Stimulated activated CD4-positive, alpha-beta T cell treated with anti-CD3 and anti-CD28 coated beads, Interleukin-1b, Interleukin-23, amount 100 ng/mL, for 4 hours (primary cell): ENCODE results near the gene FGD5.
"Not testable (repeated sequence)": the region's sequence is repeated elsewhere in the genome, so short reads cannot be mapped to it uniquely, and the experiment has no call there.

Experiments
- DNase-seq, 2 donors: peaks; one replicate each; pipeline ENCODE4 v3.0.0-alpha.2; 2020; ENCODE audit warnings: low read depth in 2 of 2

The FGD5 gene

DNA sequence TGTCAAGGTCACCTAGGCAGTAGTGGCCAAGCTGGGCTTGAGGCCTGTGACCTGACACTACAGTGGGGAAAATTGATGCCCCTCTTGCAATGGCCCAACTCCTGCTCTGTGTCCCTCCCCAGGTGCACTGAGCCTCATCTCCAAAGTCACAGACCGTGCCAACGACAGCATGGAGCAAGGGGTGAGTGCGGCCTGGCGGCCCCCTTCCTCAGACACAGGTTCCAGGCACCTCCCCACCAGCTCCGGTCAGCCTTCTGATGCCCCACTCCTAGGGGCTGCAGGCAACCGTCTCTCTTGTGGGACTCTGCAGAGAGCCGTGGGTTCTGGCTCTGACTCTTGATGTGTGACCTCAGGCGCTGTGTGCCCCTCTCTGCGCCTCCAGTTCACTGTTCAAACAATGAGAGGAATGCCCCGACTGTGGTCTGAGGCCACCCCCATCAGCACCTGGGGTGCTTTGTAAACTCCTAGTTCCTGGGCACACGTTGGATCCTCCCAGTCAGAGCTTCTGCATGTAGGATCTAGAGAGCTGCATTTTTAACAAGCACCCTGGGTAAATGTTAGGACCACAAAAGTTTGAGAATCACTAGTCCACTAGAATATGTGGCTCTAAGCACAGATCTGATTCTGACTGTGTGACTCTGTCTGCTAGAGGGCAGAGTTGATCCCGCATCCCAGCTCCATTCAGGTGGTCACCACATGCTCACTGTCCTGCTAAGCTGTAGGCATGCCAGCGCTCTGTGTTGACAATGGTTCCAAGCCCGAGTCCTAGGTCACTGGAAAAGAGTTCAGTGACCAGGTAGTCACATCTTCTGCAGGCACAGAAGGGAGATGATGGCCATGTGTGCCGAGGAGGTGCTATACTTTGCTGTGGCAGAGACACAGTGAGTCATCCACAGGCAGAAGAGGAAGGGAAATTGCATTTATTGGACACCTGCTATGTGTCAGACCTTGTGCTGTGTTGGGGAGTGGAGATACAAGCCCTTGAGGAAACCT is 82.4 kb downstream of the FGD5 start:
- DNase-seq, result no peak

DNA sequence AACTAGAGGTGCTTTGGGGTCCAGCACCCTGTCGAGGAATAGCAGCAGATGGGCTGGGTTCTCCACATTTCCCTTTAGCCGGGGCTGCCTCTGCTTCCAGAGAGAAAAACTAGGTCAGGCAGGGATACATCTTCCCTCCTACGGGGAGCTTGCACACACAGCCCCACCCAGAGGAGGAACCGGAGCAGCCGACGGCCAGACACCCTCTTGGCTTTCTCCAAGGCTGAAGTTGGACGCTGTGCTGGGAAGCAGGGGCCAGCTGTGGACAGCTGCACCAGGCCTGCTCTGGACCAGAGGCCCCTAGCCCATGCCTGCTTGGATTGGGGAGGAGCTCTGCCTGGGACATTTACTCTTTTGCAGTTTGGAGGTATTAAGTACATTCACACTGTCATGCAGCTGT is 84.0 kb downstream of the FGD5 start:
- DNase-seq, result no peak

DNA sequence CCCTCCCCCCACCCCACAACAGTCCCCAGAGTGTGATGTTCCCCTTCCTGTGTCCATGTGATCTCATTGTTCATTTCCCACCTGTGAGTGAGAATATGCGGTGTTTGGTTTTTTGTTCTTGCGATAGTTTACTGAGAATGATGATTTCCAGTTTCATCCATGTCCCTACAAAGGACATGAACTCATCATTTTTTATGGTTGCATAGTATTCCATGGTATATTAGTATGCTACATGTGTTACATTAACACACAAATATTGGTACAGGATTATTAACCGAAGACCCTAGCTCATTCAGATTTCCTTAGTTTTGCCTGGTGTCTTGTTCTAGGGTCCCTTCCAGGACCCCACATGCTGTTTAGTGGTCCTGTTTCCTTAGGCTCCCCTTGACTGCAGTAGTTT is 84.7 kb downstream of the FGD5 start:
- DNase-seq, result not testable (repeated sequence)

DNA sequence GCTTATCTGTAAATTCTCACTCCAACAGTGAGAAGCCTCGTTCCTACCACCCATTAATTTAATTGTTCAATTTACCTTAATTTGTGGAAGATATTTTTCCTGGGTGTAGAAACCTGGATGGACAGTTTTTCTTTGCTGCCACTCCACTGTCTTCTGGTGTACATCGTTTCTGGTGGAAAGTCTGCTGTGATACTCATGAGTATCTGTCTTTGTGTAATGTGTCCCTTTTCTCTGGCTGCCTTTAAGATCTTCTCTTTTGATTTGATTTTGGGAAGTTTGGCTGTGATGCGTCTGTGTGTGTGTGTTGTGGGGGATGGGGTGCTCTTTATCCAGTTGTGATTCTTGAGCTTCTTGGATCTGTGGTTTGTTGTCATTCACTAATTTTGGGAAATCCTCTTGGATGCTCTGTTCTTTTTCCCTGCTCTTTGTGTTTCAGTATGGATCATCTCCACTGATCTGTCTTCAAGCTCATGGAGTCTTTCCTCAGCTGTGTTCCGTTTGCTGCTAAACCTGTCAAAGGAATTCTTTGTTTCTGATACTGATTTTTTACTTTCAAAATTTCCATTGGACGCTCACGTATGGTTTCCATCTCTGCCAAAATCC is 86.4 kb downstream of the FGD5 start:
- no peak for DNase-seq

DNA sequence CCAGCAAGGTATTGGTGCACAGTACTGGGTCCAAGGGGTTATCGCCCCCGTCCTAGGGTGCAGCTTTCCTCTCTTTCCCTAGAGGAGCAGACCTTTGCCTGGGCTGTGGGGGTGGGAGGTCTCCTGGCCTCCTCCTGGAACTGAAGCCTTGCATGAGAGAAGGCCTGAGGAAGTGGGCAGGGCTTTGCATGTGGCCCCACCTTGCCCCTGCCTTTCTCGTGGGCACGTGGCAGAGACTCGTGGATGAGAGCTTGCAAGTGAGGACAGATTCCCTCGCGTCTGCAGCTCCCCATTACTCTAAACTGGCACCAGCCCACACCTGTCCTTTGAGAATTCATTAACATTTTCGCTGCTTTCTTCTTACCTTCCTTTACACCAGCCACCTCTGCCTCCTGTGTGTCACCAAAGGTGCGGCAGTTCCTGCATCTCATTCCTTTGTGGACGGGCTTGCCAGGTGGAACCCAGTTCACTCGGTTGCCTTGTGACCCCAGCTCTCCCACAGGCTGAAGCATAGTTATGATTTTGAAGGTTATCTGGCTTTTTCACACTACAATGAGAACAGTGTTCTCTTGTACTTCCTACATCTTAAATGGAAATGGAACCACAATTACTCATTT is 87.7 kb downstream of the FGD5 start:
- no peak for DNase-seq

DNA sequence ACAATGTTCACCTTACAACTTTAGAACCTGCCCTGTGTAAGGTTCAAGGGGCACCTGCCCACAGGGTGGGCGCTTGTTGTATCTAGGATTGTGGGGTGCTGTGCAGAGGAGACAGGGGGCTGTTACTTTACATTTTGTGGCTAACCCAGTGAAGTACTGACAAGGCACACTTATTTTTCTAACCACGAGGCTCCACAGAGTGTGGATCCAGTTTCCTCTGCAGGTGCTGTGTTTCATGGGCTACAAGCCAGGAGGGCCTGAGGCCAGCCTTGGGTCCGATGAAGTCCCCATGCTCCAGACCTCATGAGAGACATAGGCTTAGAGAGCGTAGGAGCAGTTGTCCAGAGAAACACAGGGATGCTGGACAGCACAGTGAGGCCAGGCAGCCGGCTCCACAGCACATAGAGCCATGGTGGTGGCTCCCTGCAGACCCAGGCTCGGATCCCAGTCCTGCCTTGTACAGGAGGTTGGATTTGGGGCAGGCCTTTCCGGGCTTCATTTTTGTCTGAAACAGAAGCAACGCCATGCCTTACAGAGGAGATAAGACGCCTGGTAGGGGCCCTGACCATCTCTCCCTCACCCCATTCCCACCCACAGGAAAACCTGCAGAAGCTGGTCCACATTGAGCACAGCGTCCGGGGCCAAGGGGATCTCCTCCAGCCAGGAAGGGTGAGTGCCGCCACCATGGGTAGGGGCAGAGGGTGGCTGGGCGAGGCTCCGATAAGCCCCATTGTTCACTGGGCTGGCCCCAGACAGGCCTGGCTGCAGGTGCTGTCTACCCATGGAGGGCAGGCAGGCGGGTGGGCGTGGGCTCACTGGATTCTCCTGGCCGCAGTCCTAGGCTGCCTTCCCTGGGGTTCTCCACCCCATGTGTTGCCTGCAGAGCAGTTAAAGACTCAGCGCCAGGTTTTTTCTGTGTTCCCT is 88.5 kb downstream of the FGD5 start:
- no peak for DNase-seq

DNA sequence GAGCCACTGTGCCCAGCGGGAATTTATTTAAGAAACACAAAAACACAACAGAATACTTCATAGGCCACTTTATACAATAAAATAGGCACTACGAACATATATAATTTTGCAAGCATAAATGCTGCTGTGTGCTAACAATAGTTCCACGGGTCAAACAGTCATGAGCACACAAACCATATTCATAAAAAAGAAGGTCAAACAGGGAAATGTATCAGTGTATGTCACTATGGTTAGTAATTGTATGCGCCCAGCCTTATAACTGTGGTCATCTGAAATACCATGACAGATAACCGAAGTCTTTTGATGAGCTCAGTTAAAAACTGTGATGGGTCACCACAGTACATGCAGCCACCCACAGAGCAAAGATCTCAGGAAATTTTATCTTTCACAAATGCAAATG is 90.5 kb downstream of the FGD5 start:
- no peak for DNase-seq

DNA sequence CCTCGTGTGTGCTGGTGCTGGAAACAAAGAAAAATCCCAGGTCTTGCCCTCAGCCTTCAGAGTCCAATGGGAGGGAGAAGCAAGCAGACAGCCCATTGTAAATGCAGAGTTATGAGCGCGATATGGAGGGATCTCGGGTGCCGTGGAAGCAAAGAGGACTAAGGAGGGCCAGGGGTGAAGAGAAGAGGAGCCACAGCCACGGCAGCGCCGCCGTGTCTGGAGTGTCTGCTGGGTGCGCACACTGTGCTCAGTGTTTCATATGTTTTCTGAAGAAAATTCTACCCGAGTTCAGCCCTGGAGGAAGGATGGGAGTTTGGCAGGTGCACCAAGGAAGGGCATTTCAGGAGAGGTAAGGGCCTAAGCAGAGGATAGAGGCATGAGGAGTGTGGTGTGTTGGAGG is 92.9 kb downstream of the FGD5 start:
- no peak for DNase-seq

DNA sequence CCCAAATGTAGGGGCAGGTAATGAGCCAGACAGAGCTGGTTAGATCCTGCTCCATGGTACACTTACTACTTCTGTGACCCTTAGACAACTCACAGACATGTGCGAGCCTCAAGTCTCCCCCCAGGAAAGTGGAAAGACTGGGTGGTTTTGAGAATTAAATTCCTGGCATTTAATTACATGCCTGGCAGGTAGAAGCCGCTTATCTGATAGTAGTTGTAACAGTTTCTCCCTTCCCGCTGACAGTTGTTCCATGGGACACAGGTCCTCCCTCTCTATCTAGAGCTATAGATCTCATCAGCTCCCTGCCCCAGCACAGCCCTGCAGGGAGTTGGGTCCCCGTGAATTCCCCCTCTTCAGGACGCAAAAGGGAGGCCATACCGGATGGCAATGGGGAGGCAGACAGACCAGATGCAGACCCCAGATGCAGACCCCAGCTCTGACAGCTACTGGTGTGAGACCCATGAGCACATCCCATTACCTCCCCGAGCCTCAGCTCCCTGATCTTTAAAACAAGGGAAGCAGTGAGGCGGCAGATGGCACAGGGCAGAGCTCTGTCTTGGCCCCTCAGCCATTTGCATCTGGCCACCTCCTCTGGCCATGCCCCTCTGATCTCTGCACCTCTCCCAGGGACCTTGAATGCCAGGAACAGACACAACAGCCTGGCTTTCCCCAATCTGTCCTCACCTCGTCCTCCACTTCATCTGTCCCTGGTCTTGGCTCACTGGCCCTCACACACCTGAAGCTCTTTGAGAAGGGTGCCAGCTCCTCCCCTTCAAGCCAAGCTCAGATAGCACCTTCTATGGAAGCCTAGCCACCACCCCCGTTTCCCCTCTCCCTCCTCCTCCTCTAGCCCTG is 94.5 kb downstream of the FGD5 start:
- no peak for DNase-seq

DNA sequence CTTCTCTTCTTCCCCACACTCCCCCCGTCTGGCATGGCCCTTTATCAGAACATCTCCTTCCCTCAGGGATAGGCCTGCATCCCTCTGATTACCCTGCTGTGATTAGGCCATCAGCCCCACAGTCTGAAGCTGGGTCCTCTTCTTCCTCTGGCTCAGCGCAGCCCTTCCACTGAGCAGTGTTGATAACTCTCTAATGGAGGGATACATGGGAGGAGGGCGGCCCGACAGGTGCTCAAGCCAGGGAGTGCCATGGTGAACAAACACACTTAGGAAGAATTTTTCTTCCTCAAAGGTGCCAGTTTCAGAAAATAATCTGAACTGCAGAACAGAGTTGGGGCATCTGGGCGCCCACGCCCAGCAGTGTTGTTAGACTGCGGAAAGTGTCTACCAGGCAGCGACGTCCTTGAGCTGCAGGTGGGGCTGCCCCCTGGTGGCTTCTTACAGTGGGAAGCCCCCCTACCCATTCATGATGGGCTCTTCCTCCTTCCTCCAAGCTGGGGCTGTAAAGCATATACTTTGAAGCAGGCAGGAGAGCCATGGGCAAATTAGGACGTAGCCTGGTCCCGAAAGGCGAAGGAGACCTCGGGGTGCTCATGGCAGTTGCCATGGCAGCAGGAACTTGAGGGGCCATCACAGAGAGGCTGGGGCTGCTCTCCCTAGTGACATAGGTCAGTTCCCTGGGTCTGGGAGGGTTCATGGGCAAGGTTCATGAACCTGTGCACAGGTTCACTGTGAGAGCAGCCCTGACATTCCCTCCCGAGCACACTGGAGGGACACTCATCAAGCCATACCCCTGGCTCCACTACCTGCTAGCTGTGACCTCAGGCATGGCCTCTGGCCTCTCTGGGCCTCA is 95.4 kb downstream of the FGD5 start:
- no peak for DNase-seq

DNA sequence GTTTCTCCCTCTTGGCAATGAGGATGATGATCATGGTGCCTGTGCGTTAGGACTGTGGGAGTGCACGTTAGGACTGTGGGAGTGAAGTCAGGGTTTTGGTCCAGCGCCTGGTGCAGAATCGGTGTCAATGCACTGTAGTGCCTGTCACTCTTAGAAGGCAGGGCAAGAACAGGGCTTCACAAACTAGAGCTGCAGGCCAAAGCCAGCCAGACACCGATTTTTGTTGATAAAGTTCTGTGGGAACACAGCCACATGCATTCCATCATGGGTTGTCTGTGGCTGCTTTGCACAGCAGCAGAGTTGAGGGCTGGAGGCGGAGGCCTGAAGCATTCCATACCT is 96.0 kb downstream of the FGD5 start:
- DNase-seq, result no peak

DNA sequence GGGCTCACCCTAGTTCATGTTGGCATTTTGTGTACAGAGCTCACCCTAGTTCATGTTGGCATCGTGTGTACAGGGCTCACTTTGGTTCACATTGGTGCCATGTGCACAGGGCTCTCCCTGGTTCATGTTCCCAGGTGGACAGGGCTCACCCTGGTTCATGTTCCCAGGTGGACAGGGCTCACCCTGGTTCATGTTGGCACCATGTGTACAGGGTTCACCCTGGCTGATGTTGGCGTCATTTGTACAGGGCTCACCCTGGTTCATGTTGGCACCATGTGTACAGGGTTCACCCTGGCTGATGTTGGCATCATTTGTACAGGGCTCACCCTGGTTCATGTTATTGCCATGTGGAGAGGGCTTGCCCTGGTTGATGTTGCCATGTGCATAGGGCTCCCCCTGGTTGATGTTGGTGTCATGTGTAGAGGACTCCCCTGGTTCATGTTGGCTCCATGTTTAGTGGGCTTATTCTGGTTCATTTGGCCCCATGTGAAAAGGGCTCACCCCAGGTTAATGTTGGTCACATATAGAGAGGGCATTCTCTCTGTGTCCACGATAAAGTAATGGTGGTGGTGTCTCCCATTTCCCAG is 97.0 kb downstream of the FGD5 start:
- DNase-seq, result no peak

DNA sequence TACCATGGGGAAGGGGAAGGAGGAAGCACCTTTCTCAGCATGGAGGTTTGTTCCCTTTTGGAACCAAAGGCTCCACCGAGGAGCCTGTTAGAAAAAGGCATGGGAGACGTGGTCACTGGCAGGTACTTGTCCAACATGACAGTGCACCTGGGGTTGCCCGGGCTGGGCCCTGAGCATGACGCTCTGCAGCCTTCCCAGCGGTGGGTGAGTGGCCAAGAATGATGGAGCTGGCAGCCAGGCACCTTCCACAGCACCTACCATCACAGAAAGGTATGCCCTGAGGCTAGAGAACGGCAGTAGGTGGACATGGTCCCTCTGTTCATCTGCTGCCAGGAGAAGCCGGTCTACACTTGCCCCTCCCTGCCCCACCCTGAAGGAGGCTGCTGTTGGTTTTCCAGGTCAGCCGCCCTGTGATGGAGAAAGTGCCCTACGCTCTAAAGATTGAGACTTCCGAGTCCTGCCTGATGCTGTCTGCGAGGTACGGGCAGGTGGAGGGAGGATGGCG is 99.6 kb downstream of the FGD5 start:
- DNase-seq, result no peak

DNA sequence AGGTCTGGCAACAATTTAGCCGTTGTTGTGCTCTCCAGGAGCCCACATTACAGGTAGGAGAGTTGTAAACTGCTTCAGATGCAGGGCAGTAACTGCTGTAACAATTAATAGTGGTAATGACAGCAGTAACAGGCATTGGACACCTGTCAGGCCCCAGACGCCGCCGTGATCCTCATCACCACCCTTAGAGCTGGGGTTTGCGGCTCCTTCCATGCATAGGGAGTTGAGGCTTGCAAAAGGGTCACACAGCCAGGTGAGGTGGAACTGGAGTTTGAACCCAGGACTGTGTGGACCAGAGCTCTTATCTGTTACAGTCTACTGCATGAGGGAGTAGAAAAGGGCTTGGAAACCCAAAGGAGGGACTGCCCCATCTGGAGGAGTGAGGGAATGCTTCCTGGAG is 101.8 kb downstream of the FGD5 start:
- no peak for DNase-seq

DNA sequence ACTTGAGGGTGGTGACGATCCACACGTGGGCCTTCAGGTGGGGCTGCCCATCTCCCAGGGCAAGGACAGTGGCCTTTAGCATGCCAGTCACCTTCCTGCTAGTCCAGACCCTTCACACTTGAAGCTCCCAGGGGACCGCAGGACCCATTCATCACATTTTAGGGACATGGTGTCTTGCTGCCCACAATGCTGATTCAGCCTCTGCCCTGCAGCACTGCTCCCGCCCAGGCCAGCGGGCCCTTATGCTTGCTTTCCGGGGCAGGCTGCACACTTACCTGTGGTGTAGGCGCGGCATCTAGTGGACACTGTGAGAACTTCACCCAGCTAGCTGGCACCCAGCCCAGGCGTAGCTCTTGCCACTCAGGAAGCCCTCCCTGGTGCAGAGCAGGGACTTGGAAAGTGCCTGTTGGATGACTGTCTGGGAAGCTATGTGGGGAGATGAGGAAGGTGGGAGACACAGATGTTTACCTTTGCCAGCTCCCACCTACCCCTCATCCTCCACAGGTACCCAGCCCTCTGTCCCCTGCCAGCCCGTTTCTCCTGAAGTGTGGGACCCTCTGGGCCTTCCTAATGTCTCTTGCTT is 102.4 kb downstream of the FGD5 start:
- peak; percentile 73 to 79 for DNase-seq

DNA sequence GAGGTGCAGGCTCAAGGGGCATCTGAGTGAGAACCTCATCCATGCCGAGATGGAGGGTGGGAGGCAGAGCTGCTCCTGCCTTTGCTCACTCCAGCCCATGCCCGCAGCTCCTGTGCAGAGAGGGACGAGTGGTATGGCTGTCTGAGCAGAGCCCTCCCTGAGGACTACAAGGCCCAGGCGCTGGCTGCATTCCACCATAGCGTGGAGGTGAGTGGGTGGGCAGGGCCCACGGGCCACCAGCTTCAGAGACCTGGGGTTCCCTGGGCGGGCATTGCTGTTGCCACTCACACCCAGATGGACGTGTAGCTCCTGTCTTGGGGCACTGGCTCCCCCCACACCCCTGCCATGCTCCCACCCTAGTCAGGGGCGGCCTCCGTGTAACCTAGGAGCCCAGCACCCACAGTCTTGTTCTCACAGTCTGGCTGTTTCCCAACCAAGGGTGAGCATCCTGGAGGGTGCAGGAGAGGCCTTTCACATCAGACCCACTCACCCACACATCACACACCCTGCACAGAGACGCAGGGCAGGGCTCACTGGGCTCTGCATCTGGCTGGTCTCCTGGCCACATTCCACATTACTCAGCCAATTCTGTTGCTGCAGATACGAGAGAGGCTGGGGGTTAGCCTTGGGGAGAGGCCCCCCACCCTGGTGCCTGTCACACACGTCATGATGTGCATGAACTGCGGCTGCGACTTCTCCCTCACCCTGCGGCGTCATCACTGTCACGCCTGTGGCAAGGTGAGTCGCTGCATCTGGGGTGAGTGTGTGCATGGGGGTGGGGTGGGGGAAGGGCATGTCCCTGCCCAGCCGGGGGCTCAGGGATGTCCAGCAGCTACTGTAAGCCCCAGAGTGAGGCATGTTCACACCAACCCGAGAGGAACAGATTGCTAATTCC is 103.3 kb downstream of the FGD5 start:
- no peak for DNase-seq

DNA sequence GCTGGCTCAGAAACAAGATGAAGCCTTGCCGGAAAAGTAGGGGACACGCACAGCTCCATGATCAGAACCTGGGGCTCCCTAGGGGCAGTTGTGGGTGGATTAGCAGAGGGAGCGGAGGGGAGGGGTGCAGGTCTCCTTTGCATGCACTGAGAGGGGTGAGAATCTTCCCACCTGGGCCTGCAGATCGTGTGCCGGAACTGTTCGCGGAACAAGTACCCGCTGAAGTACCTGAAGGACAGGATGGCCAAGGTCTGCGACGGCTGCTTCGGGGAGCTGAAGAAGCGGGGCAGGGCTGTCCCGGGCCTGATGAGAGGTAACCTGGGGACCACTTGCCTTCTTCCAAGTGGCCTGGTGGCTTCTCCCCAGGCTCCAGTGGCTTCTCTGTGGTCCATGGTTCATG is 104.1 kb downstream of the FGD5 start:
- no peak for DNase-seq

DNA sequence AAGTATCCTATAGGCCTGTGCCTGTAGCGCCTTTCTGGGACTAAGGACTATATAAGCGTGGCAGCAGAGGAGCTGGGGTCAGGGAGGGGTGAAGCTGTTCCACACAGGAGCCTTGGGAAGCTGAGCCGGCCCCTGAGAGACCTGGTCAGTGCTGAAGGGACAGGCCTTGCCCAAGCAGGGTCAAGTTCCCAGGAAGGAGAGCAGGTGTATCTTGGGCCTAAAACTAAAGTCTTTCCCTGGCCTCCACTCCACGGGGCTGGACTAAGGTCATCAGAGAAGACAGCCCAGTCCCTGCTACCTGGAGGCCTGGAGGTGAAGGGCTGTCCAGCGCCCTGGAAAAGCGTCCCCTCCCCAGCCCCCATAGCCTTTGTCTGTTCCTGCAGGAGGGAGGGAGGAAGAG is 104.7 kb downstream of the FGD5 start:
- DNase-seq, result no peak
